Liver (tissue), 9 donors: ENCODE measurements around the gene POU6F2. TPM values are rescaled to one million over a fixed set of nuclear protein-coding genes. Genes with fewer than 3 reads are reported as not detected.

ENCODE experiments used
- DNase-seq: peaks from one replicate; pipeline ENCODE4 v3.0.0-alpha.2; 2017; ENCODE audit warnings: low spot score
- H3K27ac ChIP-seq, 2 donors: one replicate each; pipeline ENCODE4 v1.7.0; 2013; ENCODE audit warnings: inconsistent platforms in 2 of 2, low read length in 2 of 2, control low read depth in 1 of 2, low read depth in 1 of 2, mild to moderate bottlenecking in 1 of 2
- H3K27me3 ChIP-seq, 4 donors: one replicate each; pipeline versions ENCODE4 v1.6.1 to v1.7.0; 2013; ENCODE audit warnings: low read length in 3 of 4, inconsistent platforms in 1 of 4, mild to moderate bottlenecking in 1 of 4, moderate library complexity in 1 of 4; ENCODE audit not compliant: control insufficient read depth in 4 of 4, insufficient read depth in 4 of 4
- H3K36me3 ChIP-seq, 4 donors: one replicate each; pipeline versions ENCODE4 v1.6.1 to v1.7.0; 2013; ENCODE audit warnings: low read length in 3 of 4, mild to moderate bottlenecking in 3 of 4, low read depth in 1 of 4, moderate library complexity in 1 of 4; ENCODE audit not compliant: control insufficient read depth in 4 of 4, insufficient read depth in 3 of 4
- H3K4me1 ChIP-seq, 4 donors: one replicate each; pipeline versions ENCODE4 v1.6.1 to v1.7.0; 2013; ENCODE audit warnings: low read length in 3 of 4, mild to moderate bottlenecking in 3 of 4, moderate library complexity in 1 of 4; ENCODE audit not compliant: control insufficient read depth in 4 of 4, insufficient read depth in 4 of 4
- H3K4me3 ChIP-seq, 3 donors: one replicate each; pipeline versions ENCODE4 v1.6.1 to v1.7.0; 2013; ENCODE audit warnings: low read length in 3 of 3, control low read depth in 1 of 3, low read depth in 1 of 3, mild to moderate bottlenecking in 1 of 3
- H3K9ac ChIP-seq, 2 donors: one replicate each; pipeline ENCODE4 v1.7.0; 2013; ENCODE audit warnings: low read length in 2 of 2, mild to moderate bottlenecking in 2 of 2, moderate library complexity in 2 of 2, control low read depth in 1 of 2, low read depth in 1 of 2
- H3K9me3 ChIP-seq, 4 donors: one replicate each; pipeline versions ENCODE4 v1.6.1 to v1.7.0; 2013; ENCODE audit warnings: low read length in 3 of 4; ENCODE audit not compliant: control insufficient read depth in 4 of 4
- ATF3 ChIP-seq: IDR thresholded peaks from 2 replicates; pipeline ENCODE4 v1.6.1; 2016; ENCODE audit warnings: antibody characterized with exemption
- EGR1 ChIP-seq, 2 donors: IDR thresholded peaks; 2 replicates each; pipeline ENCODE4 v1.6.1; 2016 to 2018; ENCODE audit warnings: antibody characterized with exemption in 2 of 2, low read depth in 2 of 2
- FOXA1 ChIP-seq: IDR thresholded peaks from 2 replicates; pipeline ENCODE4 v1.6.1; 2016; ENCODE audit warnings: antibody characterized with exemption
- FOXA2 ChIP-seq: IDR thresholded peaks from 2 replicates; pipeline ENCODE4 v1.6.1; 2016; ENCODE audit warnings: antibody characterized with exemption
- GABPA ChIP-seq, 2 donors: IDR thresholded peaks in 1 of 2; conservative IDR thresholded peaks in 1 of 2; 2 replicates each; pipeline ENCODE4 v1.6.1; 2016; ENCODE audit warnings: antibody characterized with exemption in 2 of 2, mild to moderate bottlenecking in 1 of 2, moderate library complexity in 1 of 2
- HNF4A ChIP-seq, 2 donors: conservative IDR thresholded peaks; 2 replicates each; pipeline ENCODE4 v1.6.1; 2016; ENCODE audit warnings: antibody characterized with exemption in 2 of 2, mild to moderate bottlenecking in 2 of 2
- HNF4G ChIP-seq: IDR thresholded peaks from 2 replicates; pipeline ENCODE4 v1.6.1; 2016; ENCODE audit warnings: antibody characterized with exemption
- MAX ChIP-seq: IDR thresholded peaks from 2 replicates; pipeline ENCODE4 v1.6.1; 2016; ENCODE audit warnings: antibody characterized with exemption
- NR2F2 ChIP-seq: IDR thresholded peaks from 2 replicates; pipeline ENCODE4 v1.6.1; 2016; ENCODE audit warnings: antibody characterized with exemption
- REST ChIP-seq: IDR thresholded peaks from 2 replicates; pipeline ENCODE4 v1.6.1; 2016; ENCODE audit warnings: antibody characterized with exemption, mild to moderate bottlenecking
- RXRA ChIP-seq, 2 donors: IDR thresholded peaks; 2 replicates each; pipeline ENCODE4 v1.6.1; 2017 to 2018; ENCODE audit warnings: antibody characterized with exemption in 2 of 2, mild to moderate bottlenecking in 1 of 2
- SP1 ChIP-seq: IDR thresholded peaks from 2 replicates; pipeline ENCODE4 v1.6.1; 2018; ENCODE audit warnings: antibody characterized with exemption, mild to moderate bottlenecking
- TAF1 ChIP-seq: conservative IDR thresholded peaks from 2 replicates; pipeline ENCODE4 v1.6.1; 2016; ENCODE audit warnings: antibody characterized with exemption, mild to moderate bottlenecking
- YY1 ChIP-seq: IDR thresholded peaks from 2 replicates; pipeline ENCODE4 v1.6.1; 2016; ENCODE audit warnings: antibody characterized with exemption, mild to moderate bottlenecking
- ZBTB33 ChIP-seq: IDR thresholded peaks from 2 replicates; pipeline ENCODE4 v1.6.1; 2016; ENCODE audit warnings: antibody characterized with exemption
- WGBS: extraction: QIAGEN DNeasy Blood & Tissue Kit; methylation state at CpG from one replicate; pipeline ENCODE4 v1.1.7; 2013; 5-methylcytosine and 5-hydroxymethylcytosine counted together
- polyA plus RNA-seq, 2 donors: library from polyadenylated mRNA; stranded (reverse) in 1 of 2; unstranded in 1 of 2; fragments of 200-250 nt in 1 of 2; fragments of >200 nt in 1 of 2; fragmentation: Nextera tagmentation in 1 of 2; extraction: Ambion mirVana in 1 of 2; gene quantifications; one replicate each; pipeline versions ENCODE4 v1.2.1 to v1.2.3, GENCODE V29; 2013 to 2015
- total RNA-seq, 2 donors: library from RNA; depleted of rRNA; stranded (reverse); fragments of >200 nt; gene quantifications; one replicate each; pipeline ENCODE4 v1.2.3, GENCODE V29; 2014
- donor health status: healthy.
- donor health status: healthy.
- donor health status: healthy.
- donor health status: healthy.
- donor health status: healthy.

The POU6F2 gene
- total and polyA plus RNA-seq, 4 donors, result under 0.01 to 0.24 (median 0.08) TPM; not detected in 1

- Histone ChIP-seq H3K36me3 (no peaks in the 10 kb centered on the region), H3K27ac (no peak overlapping the region), H3K4me3 (no peak overlapping the region), H3K9ac (no peak overlapping the region), H3K4me1 (no peaks in the 10 kb centered on the region), H3K27me3 (no peaks in the 10 kb centered on the region), H3K9me3 (peaks cover 0 to 1% (median 0%) of the 10 kb centered on the region in 4 donors)
- 77% methylated on average over 1 of the region's 1 CpG for WGBS
- TF ChIP-seq ATF3, result no peak
- no peak for DNase-seq
These were observed 294.4 kb downstream of the POU6F2 start for GRCh38 chr7:39272111-39272510.

- Histone ChIP-seq H3K27me3 (no peaks in the 10 kb centered on the region), H3K9ac (no peak overlapping the region), H3K4me3 (no peak overlapping the region), H3K36me3 (no peaks in the 10 kb centered on the region), H3K27ac (no peak overlapping the region), H3K9me3 (peaks cover 0 to 1% (median 0%) of the 10 kb centered on the region in 4 donors), H3K4me1 (no peaks in the 10 kb centered on the region)
- TF ChIP-seq GABPA (IDR thresholded peaks at IDR 0.05 in 1 of 2, conservative IDR thresholded peaks at IDR 0.05 in 1 of 2), result no peak
- DNase-seq, result no peak
These were observed 295.0 kb downstream of the POU6F2 start for GRCh38 chr7:39272691-39273090.

- no peak for TF ChIP-seq SP1
- TF ChIP-seq ZBTB33, result no peak
- TF ChIP-seq MAX, result no peak
- no peak for TF ChIP-seq HNF4A (conservative IDR thresholded peaks at IDR 0.05)
- no peak for TF ChIP-seq FOXA2
- TF ChIP-seq NR2F2, result no peak
- no peak for TF ChIP-seq ATF3
- TF ChIP-seq TAF1, result no peak
- TF ChIP-seq EGR1 (IDR thresholded peaks at IDR 0.05; ENCODE audit: low read depth in 2 of 2), result no peak
- TF ChIP-seq REST, result no peak
- TF ChIP-seq GABPA (IDR thresholded peaks at IDR 0.05 in 1 of 2, conservative IDR thresholded peaks at IDR 0.05 in 1 of 2), result no peak
- no peak for TF ChIP-seq RXRA (IDR thresholded peaks at IDR 0.05)
- TF ChIP-seq FOXA1, result no peak
- TF ChIP-seq HNF4G, result no peak
- TF ChIP-seq YY1, result no peak
- Histone ChIP-seq H3K36me3 (no peaks in the 10 kb centered on the region), H3K9ac (no peak overlapping the region), H3K27ac (no peak overlapping the region), H3K9me3 (no peaks in the 10 kb centered on the region), H3K4me1 (no peaks in the 10 kb centered on the region), H3K27me3 (no peaks in the 10 kb centered on the region), H3K4me3 (no peak overlapping the region)
- DNase-seq, result no peak
- WGBS, result 5% methylated on average over 1 of the region's 1 CpG
These were observed 302.6 kb downstream of the POU6F2 start for GRCh38 chr7:39280337-39280736.
